Mucosa of rectum (tissue), 2 donors: ENCODE data around the gene TMEM125.
A peak's percentile ranks its signal among the peaks of the same experiment; 100 is the strongest.

Experiments used
- H3K27ac ChIP-seq, 2 donors: one replicate each; pipeline ENCODE4 v1.7.0; 2013; ENCODE audit warnings: inconsistent platforms in 2 of 2, low read depth in 2 of 2, low read length in 2 of 2
- H3K27me3 ChIP-seq, 2 donors: one replicate each; pipeline ENCODE4 v1.7.0; 2013; ENCODE audit warnings: low read length in 2 of 2; ENCODE audit not compliant: control insufficient read depth in 2 of 2, insufficient read depth in 2 of 2
- H3K36me3 ChIP-seq, 2 donors: one replicate each; pipeline ENCODE4 v1.7.0; 2013; ENCODE audit warnings: low read length in 2 of 2; ENCODE audit not compliant: control insufficient read depth in 2 of 2, insufficient read depth in 2 of 2
- H3K4me1 ChIP-seq, 2 donors: one replicate each; pipeline ENCODE4 v1.7.0; 2013; ENCODE audit warnings: low read length in 2 of 2, mild to moderate bottlenecking in 1 of 2; ENCODE audit not compliant: control insufficient read depth in 2 of 2, insufficient read depth in 2 of 2
- H3K4me3 ChIP-seq, 2 donors: one replicate each; pipeline ENCODE4 v1.7.0; 2013; ENCODE audit warnings: low read length in 2 of 2
- H3K9ac ChIP-seq, 2 donors: one replicate each; pipeline ENCODE4 v1.7.0; 2013; ENCODE audit warnings: low read length in 2 of 2, low read depth in 1 of 2, mild to moderate bottlenecking in 1 of 2
- H3K9me3 ChIP-seq, 2 donors: one replicate each; pipeline ENCODE4 v1.7.0; 2013; ENCODE audit warnings: low read length in 2 of 2; ENCODE audit not compliant: control insufficient read depth in 2 of 2
- donor health status: healthy.
- donor health status: Normal muscosa, but diverticular disease.

TMEM125 gene

GRCh38 chr1:43302721-43303470 is 33.1 kb downstream of the TMEM125 start:
- H3K4me1 ChIP-seq: peaks cover 25 to 28% of the 10 kb centered on the region in 2 donors
- peak overlapping the region; percentile 83 for H3K27ac ChIP-seq
- H3K9ac ChIP-seq: peak overlapping the region; percentile 26 to 44

GRCh38 chr1:43303471-43304313 is 33.9 kb downstream of the TMEM125 start:
- Histone ChIP-seq H3K27ac (peak overlapping the region; percentile 81 to 83), H3K4me3 (peak overlapping the region in 1 of 2 donors; percentile 17), H3K9me3 (no peaks in the 10 kb centered on the region), H3K9ac (peak overlapping the region in 1 of 2 donors; percentile 44), H3K27me3 (no peaks in the 10 kb centered on the region), H3K36me3 (no peaks in the 10 kb centered on the region), H3K4me1 (peaks cover 25 to 28% of the 10 kb centered on the region in 2 donors)

More at GRCh38 chr1:43302721-43303470, 33.1 kb downstream of the TMEM125 start:
- H3K36me3 ChIP-seq: no peaks in the 10 kb centered on the region
- no peaks in the 10 kb centered on the region for H3K9me3 ChIP-seq
- peak overlapping the region in 1 of 2 donors; percentile 41 for H3K4me3 ChIP-seq
- H3K27me3 ChIP-seq: no peaks in the 10 kb centered on the region

- H3K36me3 ChIP-seq: no peaks in the 10 kb centered on the region
Observed at GRCh38 chr1:43304314-43304681, 34.5 kb downstream of the TMEM125 start.

GRCh38 chr1:43304771-43305300 is 35.1 kb downstream of the TMEM125 start:
- Histone ChIP-seq H3K27me3 (no peaks in the 10 kb centered on the region), H3K4me3 (no peak overlapping the region), H3K36me3 (no peaks in the 10 kb centered on the region), H3K4me1 (peaks cover 25 to 28% of the 10 kb centered on the region in 2 donors), H3K9ac (no peak overlapping the region), H3K27ac (no peak overlapping the region), H3K9me3 (no peaks in the 10 kb centered on the region)

More at GRCh38 chr1:43304314-43304681, 34.5 kb downstream of the TMEM125 start:
- H3K27me3 ChIP-seq: no peaks in the 10 kb centered on the region
- H3K9me3 ChIP-seq: no peaks in the 10 kb centered on the region
- peak overlapping the region in 1 of 2 donors; percentile 22 for H3K9ac ChIP-seq
- H3K27ac ChIP-seq: peak overlapping the region; percentile 81 to 83
- H3K4me1 ChIP-seq: peaks cover 25 to 28% of the 10 kb centered on the region in 2 donors
- H3K4me3 ChIP-seq: no peak overlapping the region

GRCh38 chr1:43305461-43305860 is 35.7 kb downstream of the TMEM125 start:
- H3K9ac ChIP-seq: no peak overlapping the region
- H3K4me1 ChIP-seq: peaks cover 25 to 28% of the 10 kb centered on the region in 2 donors
- no peaks in the 10 kb centered on the region for H3K9me3 ChIP-seq
- no peaks in the 10 kb centered on the region for H3K36me3 ChIP-seq
- H3K27me3 ChIP-seq: no peaks in the 10 kb centered on the region
- no peak overlapping the region for H3K27ac ChIP-seq
- no peak overlapping the region for H3K4me3 ChIP-seq

GRCh38 chr1:43305926-43306687 is 36.3 kb downstream of the TMEM125 start:
- Histone ChIP-seq H3K4me1 (peaks cover 25 to 28% of the 10 kb centered on the region in 2 donors), H3K27me3 (no peaks in the 10 kb centered on the region), H3K36me3 (no peaks in the 10 kb centered on the region), H3K9ac (no peak overlapping the region), H3K27ac (no peak overlapping the region), H3K9me3 (no peaks in the 10 kb centered on the region), H3K4me3 (no peak overlapping the region)

GRCh38 chr1:43306688-43307457 is 37.1 kb downstream of the TMEM125 start:
- H3K36me3 ChIP-seq: no peaks in the 10 kb centered on the region
- H3K4me1 ChIP-seq: peaks cover 24 to 27% of the 10 kb centered on the region in 2 donors
- H3K4me3 ChIP-seq: no peak overlapping the region
- no peak overlapping the region for H3K27ac ChIP-seq
- H3K9me3 ChIP-seq: no peaks in the 10 kb centered on the region
- H3K27me3 ChIP-seq: no peaks in the 10 kb centered on the region
- no peak overlapping the region for H3K9ac ChIP-seq

GRCh38 chr1:43307458-43308158 is 37.8 kb downstream of the TMEM125 start:
- Histone ChIP-seq H3K27ac (no peak overlapping the region), H3K27me3 (no peaks in the 10 kb centered on the region), H3K9me3 (no peaks in the 10 kb centered on the region), H3K4me3 (no peak overlapping the region), H3K36me3 (no peaks in the 10 kb centered on the region), H3K9ac (no peak overlapping the region), H3K4me1 (peaks cover 17 to 20% of the 10 kb centered on the region in 2 donors)
